Suprapubic skin (tissue), 4 donors: ENCODE measurements around the gene SRSF1. TPM values are rescaled to one million over a fixed set of nuclear protein-coding genes. Genes with fewer than 3 reads are reported as not detected.
A peak's percentile ranks its signal among the peaks of the same experiment; 100 is the strongest.

ENCODE experiments used
- DNase-seq, 2 donors: peaks; one replicate each; pipeline ENCODE4 v3.0.0-alpha.2; 2019; ENCODE audit warnings: low spot score in 2 of 2
- H3K27ac ChIP-seq: fragments of 200-600 bp; sonication (generic); one replicate; pipeline ENCODE4 v1.5.1; 2019
- H3K27me3 ChIP-seq: fragments of 200-600 bp; sonication (generic); one replicate; pipeline ENCODE4 v1.5.1; 2019
- H3K36me3 ChIP-seq: fragments of 200-600 bp; sonication (generic); one replicate; pipeline ENCODE4 v1.5.1; 2019
- H3K4me1 ChIP-seq: fragments of 200-600 bp; sonication (generic); one replicate; pipeline ENCODE4 v1.5.1; 2019
- H3K4me3 ChIP-seq: fragments of 200-600 bp; sonication (generic); one replicate; pipeline ENCODE4 v1.5.1; 2019; ENCODE audit warnings: mild to moderate bottlenecking
- H3K9me3 ChIP-seq: fragments of 200-600 bp; sonication (generic); one replicate; pipeline ENCODE4 v1.5.1; 2019
- CTCF ChIP-seq, 2 donors: fragments of 200-600 bp in 1 of 2; fragments of 450-650 bp in 1 of 2; sonication (generic) in 1 of 2; IDR thresholded peaks; one replicate each; pipeline ENCODE4 v1.5.1; 2016 to 2019; ENCODE audit warnings: antibody characterized with exemption in 2 of 2, mild to moderate bottlenecking in 1 of 2, moderate library complexity in 1 of 2
- EP300 ChIP-seq: sonication (generic); formaldehyde crosslinking; IDR thresholded peaks from one replicate; pipeline ENCODE4 v1.6.1; 2017; ENCODE audit warnings: antibody characterized with exemption
- POLR2A ChIP-seq, 2 donors: fragments of 450-650 bp; IDR thresholded peaks; one replicate each; pipeline ENCODE4 v1.6.1; 2017; ENCODE audit warnings: antibody characterized with exemption in 2 of 2, mild to moderate bottlenecking in 2 of 2, moderate library complexity in 2 of 2
- POLR2AphosphoS5 ChIP-seq, 3 donors: sonication (generic); formaldehyde crosslinking; IDR thresholded peaks; one replicate each; pipeline ENCODE4 v1.6.1; 2017; ENCODE audit warnings: antibody characterized with exemption in 3 of 3
- WGBS: methylation state at CpG from one replicate; pipeline ENCODE4 v1.1.5; 2018; 5-methylcytosine and 5-hydroxymethylcytosine counted together
- total RNA-seq, 4 donors: library from RNA; depleted of rRNA; stranded (reverse); fragments of >200 nt; gene quantifications; one replicate each; pipeline ENCODE4 v1.1.0, GENCODE V29; 2016

The SRSF1 gene
- total RNA-seq, 4 donors from 2014 or later: 108 to 172 (median 125) TPM

- H3K27me3 ChIP-seq: no peaks in the 10 kb centered on the region
- peaks cover 16% of the 10 kb centered on the region for H3K36me3 ChIP-seq
- WGBS: 7% methylated on average over 1 of the region's 1 CpG
- TF ChIP-seq POLR2A (IDR thresholded peaks at IDR 0.05): no peak
- TF ChIP-seq CTCF (IDR thresholded peaks at IDR 0.05): no peak
- no peak for TF ChIP-seq POLR2AphosphoS5 (IDR thresholded peaks at IDR 0.05)
- TF ChIP-seq EP300: no peak
- H3K9me3 ChIP-seq: no peaks in the 10 kb centered on the region
- H3K4me3 ChIP-seq: peak overlapping the region; percentile 9
- H3K4me1 ChIP-seq: peaks cover 67% of the 10 kb centered on the region
- H3K27ac ChIP-seq: no peak overlapping the region
- DNase-seq: no peak
Measured at GRCh38 chr17:57985675-57985974, 21.4 kb downstream of the SRSF1 start.

- no peaks in the 10 kb centered on the region for H3K9me3 ChIP-seq
- H3K4me1 ChIP-seq: peaks cover 67% of the 10 kb centered on the region
- 44% methylated on average over 4 of the region's 4 CpGs for WGBS
- H3K27ac ChIP-seq: peak overlapping the region; percentile 23
- H3K36me3 ChIP-seq: peaks cover 21% of the 10 kb centered on the region
- no peak for TF ChIP-seq EP300
- TF ChIP-seq POLR2AphosphoS5 (IDR thresholded peaks at IDR 0.05): no peak
- no peak for TF ChIP-seq CTCF (IDR thresholded peaks at IDR 0.05)
- no peak for TF ChIP-seq POLR2A (IDR thresholded peaks at IDR 0.05)
- DNase-seq: no peak
- H3K4me3 ChIP-seq: peak overlapping the region; percentile 9
- H3K27me3 ChIP-seq: no peaks in the 10 kb centered on the region
Measured at GRCh38 chr17:57984936-57985674, 21.9 kb downstream of the SRSF1 start.

GRCh38 chr17:57984261-57984890 lies 22.7 kb downstream of the SRSF1 start:
- no peaks in the 10 kb centered on the region for H3K27me3 ChIP-seq
- 46% methylated on average over 4 of the region's 4 CpGs for WGBS
- no peak for DNase-seq
- no peak overlapping the region for H3K27ac ChIP-seq
- H3K9me3 ChIP-seq: no peaks in the 10 kb centered on the region
- H3K4me1 ChIP-seq: peaks cover 65% of the 10 kb centered on the region
- no peak overlapping the region for H3K4me3 ChIP-seq
- H3K36me3 ChIP-seq: peaks cover 28% of the 10 kb centered on the region
- no peak for TF ChIP-seq POLR2AphosphoS5 (IDR thresholded peaks at IDR 0.05)
- no peak for TF ChIP-seq CTCF (IDR thresholded peaks at IDR 0.05)
- no peak for TF ChIP-seq POLR2A (IDR thresholded peaks at IDR 0.05)
- no peak for TF ChIP-seq EP300

- Histone ChIP-seq H3K27ac (no peak overlapping the region), H3K4me1 (peaks cover 56% of the 10 kb centered on the region)
- 90% methylated on average over 1 of the region's 1 CpG for WGBS
Measured at GRCh38 chr17:57983446-57983845, 23.6 kb downstream of the SRSF1 start.

More at GRCh38 chr17:57983446-57983845, 23.6 kb downstream of the SRSF1 start:
- Histone ChIP-seq H3K27me3 (no peaks in the 10 kb centered on the region), H3K36me3 (peaks cover 37% of the 10 kb centered on the region), H3K4me3 (no peak overlapping the region), H3K9me3 (no peaks in the 10 kb centered on the region)
- no peak for DNase-seq
- TF ChIP-seq POLR2A (IDR thresholded peaks at IDR 0.05) (no peak), CTCF (IDR thresholded peaks at IDR 0.05) (no peak), EP300 (no peak), POLR2AphosphoS5 (IDR thresholded peaks at IDR 0.05) (no peak)
